HCT116 (cell line): ENCODE measurements around the gene GDPD5. TPM values are rescaled to one million over a fixed set of nuclear protein-coding genes. Genes with fewer than 3 reads are reported as not detected.

ENCODE experiments used
- ATAC-seq: fragments of 200-7000 bp; cut with Tn5 transposase; 2 replicates; pipeline ENCODE4 v1.9.1; 2020; ENCODE audit warnings: mild to moderate bottlenecking, moderate library complexity
- BruUV-seq: library from RNA; stranded (reverse); fragments of 400-500 nt; replicated peaks from 2 replicates; lab custom pipeline; 2021; lab: Mats Ljungman, UMichigan
- CTCF ChIA-PET: fragments of 300-600 bp; sonication (Branson Sonifier 250); formaldehyde crosslinking; loops from one replicate; lab custom pipeline; 2021; ENCODE audit warnings: antibody characterized with exemption; lab: Charles Lee
- POLR2A ChIA-PET: fragments of 300-600, 350-600 bp; sonication (Branson Sonifier 250); formaldehyde crosslinking; loops from one replicate; lab custom pipeline; 2021; ENCODE audit warnings: antibody characterized with exemption; lab: Charles Lee
- RAD21 ChIA-PET, 2 experiments: fragments of 300-600 bp; sonication (Branson Sonifier 250); formaldehyde crosslinking; loops; one replicate each; lab custom pipeline; 2023; ENCODE audit warnings: low total read pairs in 2 of 2; ENCODE audit not compliant: uncharacterized antibody in 2 of 2, unreplicated experiment in 2 of 2, low non-redundant PET in 1 of 2; lab: Charles Lee
- DNase-seq: peaks from one replicate; pipeline ENCODE4 v3.0.0-alpha.2; 2010; ENCODE audit warnings: low read depth, low spot score
- H2AFZ ChIP-seq: fragments of 200-600 bp; shearing (Covaris generic), sonication (generic); 2 replicates; pipeline ENCODE4 v1.6.1; 2017; ENCODE audit warnings: low read depth, mixed run types, mixed read lengths, antibody characterized with exemption, low read length; ENCODE audit not compliant: poor library complexity, severe bottlenecking
- H3K27ac ChIP-seq: 2 replicates; pipeline ENCODE4 v1.5.1; 2012; ENCODE audit warnings: low read depth, low read length
- H3K27me3 ChIP-seq: fragments of 200-600 bp; sonication (generic); 2 replicates; pipeline ENCODE4 v1.6.1; 2016; ENCODE audit warnings: mixed run types, low read length, mixed read lengths; ENCODE audit not compliant: insufficient read depth
- H3K36me3 ChIP-seq, 2 experiments: fragments of 200-500 bp in 1 of 2; fragments of 200-600 bp in 1 of 2; sonication (Bioruptor generic) in 1 of 2; sonication (generic) in 1 of 2; 2 replicates each; pipeline versions ENCODE4 v1.5.1 to v1.6.1; 2014 to 2016; ENCODE audit warnings: low read length in 2 of 2, inconsistent platforms in 1 of 2, mixed read lengths in 1 of 2, mixed run types in 1 of 2; ENCODE audit not compliant: insufficient read depth in 2 of 2, control insufficient read depth in 1 of 2
- H3K4me1 ChIP-seq, 2 experiments: fragments of 200-600 bp in 1 of 2; sonication (generic) in 1 of 2; 2 replicates each; pipeline versions ENCODE4 v1.5.1 to v1.6.1; 2012 to 2017; ENCODE audit warnings: low read length in 2 of 2, inconsistent platforms in 1 of 2, mild to moderate bottlenecking in 1 of 2, mixed read lengths in 1 of 2, mixed run types in 1 of 2, moderate library complexity in 1 of 2; ENCODE audit not compliant: insufficient read depth in 2 of 2, control insufficient read depth in 1 of 2
- H3K4me2 ChIP-seq: fragments of 200-600 bp; sonication (generic); 2 replicates; pipeline ENCODE4 v1.6.1; 2017; ENCODE audit warnings: mixed run types, low read length, mixed read lengths
- H3K4me3 ChIP-seq, 2 experiments: fragments of 200-600 bp in 1 of 2; sonication (generic) in 1 of 2; replicated peaks in 1 of 2; 2 replicates each; pipeline ENCODE4 v1.5.1; 2011 to 2016; ENCODE audit warnings: low read length in 2 of 2, control low read depth in 1 of 2, low read depth in 1 of 2, mild to moderate bottlenecking in 1 of 2, mixed read lengths in 1 of 2, mixed run types in 1 of 2
- H3K79me2 ChIP-seq: fragments of 200-600 bp; sonication (generic); 2 replicates; pipeline ENCODE4 v1.6.1; 2017; ENCODE audit warnings: mild to moderate bottlenecking, mixed run types, low read length, moderate library complexity, mixed read lengths; ENCODE audit not compliant: insufficient read depth
- H3K9ac ChIP-seq: fragments of 200-600 bp; sonication (generic); 2 replicates; pipeline ENCODE4 v1.6.1; 2016; ENCODE audit warnings: low read length, mixed read lengths
- H3K9me2 ChIP-seq: fragments of 200-600 bp; sonication (generic), shearing (Covaris generic); 2 replicates; pipeline ENCODE4 v1.6.1; 2017; ENCODE audit warnings: mixed run types, mild to moderate bottlenecking, moderate library complexity; ENCODE audit not compliant: insufficient read depth
- H3K9me3 ChIP-seq, 2 experiments: fragments of 200-500 bp in 1 of 2; fragments of 200-600 bp in 1 of 2; sonication (Bioruptor generic) in 1 of 2; sonication (generic) in 1 of 2; 2 replicates each; pipeline ENCODE4 v1.6.1; 2014 to 2017; ENCODE audit warnings: low read length in 2 of 2, mixed read lengths in 2 of 2, inconsistent platforms in 1 of 2, low read depth in 1 of 2, mild to moderate bottlenecking in 1 of 2, mixed run types in 1 of 2, moderate library complexity in 1 of 2; ENCODE audit not compliant: control insufficient read depth in 1 of 2, insufficient read depth in 1 of 2
- H4K20me1 ChIP-seq: fragments of 200-600 bp; sonication (generic), shearing (Covaris generic); 2 replicates; pipeline ENCODE4 v1.6.1; 2017; ENCODE audit warnings: mixed run types, mild to moderate bottlenecking, moderate library complexity; ENCODE audit not compliant: insufficient read depth
- CBX3 ChIP-seq: IDR thresholded peaks from 2 replicates; pipeline ENCODE4 v1.6.1; 2012; ENCODE audit warnings: low read depth
- CEBPB ChIP-seq: IDR thresholded peaks from 2 replicates; pipeline ENCODE4 v1.6.1; 2012; ENCODE audit warnings: low read depth
- ELF1 ChIP-seq: IDR thresholded peaks from 2 replicates; pipeline ENCODE4 v1.6.1; 2012; ENCODE audit warnings: low read depth, borderline replicate concordance
- EZH2 ChIP-seq: fragments of 200-600 bp; sonication (generic); IDR thresholded peaks from 2 replicates; pipeline ENCODE4 v1.6.1; 2017; ENCODE audit warnings: antibody characterized with exemption, mixed run types
- EZH2phosphoT487 ChIP-seq: fragments of 200-600 bp; IDR thresholded peaks from 2 replicates; pipeline ENCODE4 v1.6.1; 2018; ENCODE audit warnings: antibody characterized with exemption, borderline replicate concordance
- FOSL1 ChIP-seq: IDR thresholded peaks from 2 replicates; pipeline ENCODE4 v1.6.1; 2012; ENCODE audit warnings: low read depth
- MAX ChIP-seq: IDR thresholded peaks from 2 replicates; pipeline ENCODE4 v1.6.1; 2012
- POLR2A ChIP-seq: IDR thresholded peaks from 2 replicates; pipeline ENCODE4 v1.7.0; 2011; ENCODE audit warnings: borderline replicate concordance; ENCODE audit not compliant: insufficient read depth, insufficient read length; ENCODE audit errors: extremely low read depth
- POLR2AphosphoS5 ChIP-seq: IDR thresholded peaks from 2 replicates; pipeline ENCODE4 v1.6.1; 2011; ENCODE audit warnings: mild to moderate bottlenecking, low read depth, low read length, moderate library complexity
- SIN3A ChIP-seq: IDR thresholded peaks from 2 replicates; pipeline ENCODE4 v1.6.1; 2012; ENCODE audit warnings: low read depth
- SP1 ChIP-seq: IDR thresholded peaks from 2 replicates; pipeline ENCODE4 v1.6.1; 2012; ENCODE audit warnings: low read depth
- SRF ChIP-seq: IDR thresholded peaks from 2 replicates; pipeline ENCODE4 v1.6.1; 2012; ENCODE audit warnings: low read depth
- TCF7L2 ChIP-seq: IDR thresholded peaks from 2 replicates; pipeline ENCODE4 v1.7.0; 2011; ENCODE audit warnings: borderline replicate concordance, inconsistent platforms; ENCODE audit not compliant: insufficient read depth, insufficient read length; ENCODE audit errors: extremely low read depth
- YY1 ChIP-seq: IDR thresholded peaks from 2 replicates; pipeline ENCODE4 v1.6.1; 2011; ENCODE audit warnings: low read length, low read depth, moderate library complexity, mild to moderate bottlenecking; ENCODE audit not compliant: insufficient replicate concordance; ENCODE audit errors: extremely low read depth
- ZFX ChIP-seq: fragments of 450-650 bp; IDR thresholded peaks from 2 replicates; pipeline ENCODE4 v1.6.1; 2017
- ZNF274 ChIP-seq: fragments of 200-500 bp; sonication (Bioruptor generic); IDR thresholded peaks from 2 replicates; pipeline ENCODE4 v1.6.1; 2014; ENCODE audit warnings: mild to moderate bottlenecking, low read depth, low read length, inconsistent platforms
- intact Hi-C: fragments of 100-400 bp; cut with micrococcal nuclease; formaldehyde crosslinking; loops from 2 replicates; pipeline ENCODE4 v1.10.0; 2022
- total RNA-seq: library from RNA; stranded (reverse); gene quantifications from one replicate; pipeline ENCODE4 v1.2.1, GENCODE V29; 2021; ENCODE audit not compliant: unreplicated experiment

GDPD5 gene
- total RNA-seq, 1 experiment from 2014 or later, result 27.5 TPM

GRCh38 chr11:75400146-75400865 is 125.4 kb downstream of the GDPD5 start:
- peaks cover 4 to 36% of the 10 kb centered on the region in 2 experiments; a peak in 3 of 4 replicates for H3K4me1 ChIP-seq
- no TSS peak for BruUV-seq
- no peaks in the 10 kb centered on the region for H3K9me2 ChIP-seq
- ChIA-PET CTCF (interaction anchor here (0.7 to 1.4 kb wide), 3 partner anchors 15 to 131 kb away, joined by 3 to 6 read pairs (median 4); no protein-coding TSS in a partner anchor), POLR2A (interaction anchor here (0.8 to 1.7 kb wide), 3 partner anchors 12 to 74 kb away, joined by 3 to 5 read pairs (median 4); no protein-coding TSS in a partner anchor), RAD21 (no interaction called here)
- ATAC-seq (peak; percentile 16; the same call in 1 of the 2 replicates), DNase-seq (no peak)
- peaks cover 48% of the 10 kb centered on the region; the same call in 1 of the 2 replicates for H4K20me1 ChIP-seq
- no peaks in the 10 kb centered on the region for H3K9me3 ChIP-seq
- intact Hi-C loops, result no loop called here
- peak overlapping the region; percentile 95 for H3K27ac ChIP-seq
- H3K9ac ChIP-seq, result peak overlapping the region; percentile 94
- no peak for TF ChIP-seq ZFX
- TF ChIP-seq EZH2phosphoT487, result no peak
- no peak for TF ChIP-seq CBX3
- TF ChIP-seq SRF, result 0 out of 2 replicates have a peak, but pooled peaks have one; percentile 5
- peak; percentile 41; the same call in 1 of the 2 replicates for TF ChIP-seq POLR2AphosphoS5
- no peak for TF ChIP-seq ELF1
- peak overlapping the region; percentile 100 for H3K4me3 ChIP-seq
- H3K4me2 ChIP-seq, result peak overlapping the region; percentile 96
- H2AFZ ChIP-seq, result no peak overlapping the region
- peaks cover 61% of the 10 kb centered on the region for H3K79me2 ChIP-seq
- H3K27me3 ChIP-seq, result no peaks in the 10 kb centered on the region
- H3K36me3 ChIP-seq, result peaks cover 44 to 57% of the 10 kb centered on the region in 2 experiments

GRCh38 chr11:75399344-75400145 is 126.2 kb downstream of the GDPD5 start, which contains the start of gene RPS3:
Gene RPS3, plus strand, starts transcription at chr11:75399518. Its CDS starts 30 bp downstream, at chr11:75399548.
- TSS peak; percentile 45 for BruUV-seq
- intact Hi-C loops, result no loop called here
- POLR2A ChIA-PET, result interaction anchor here (1.7 kb wide), 1 partner anchor 11 kb away, joined by 5 read pairs; no protein-coding TSS in a partner anchor
- Histone ChIP-seq H3K4me1 (peaks cover 4 to 36% of the 10 kb centered on the region in 2 experiments; a peak in 3 of 4 replicates), H3K27me3 (no peaks in the 10 kb centered on the region), H3K27ac (peak within 1 kb of the TSS; percentile 95), H3K79me2 (peaks cover 53% of the 10 kb centered on the region), H3K4me3 (peak within 1 kb of the TSS; percentile 100), H3K9me2 (no peaks in the 10 kb centered on the region), H4K20me1 (peaks cover 42% of the 10 kb centered on the region; the same call in 1 of the 2 replicates), H2AFZ (no peak within 1 kb of the TSS), H3K9me3 (no peaks in the 10 kb centered on the region), H3K9ac (peak within 1 kb of the TSS; percentile 94), H3K36me3 (peaks cover 38 to 49% of the 10 kb centered on the region in 2 experiments), H3K4me2 (peak within 1 kb of the TSS; percentile 96)
- CTCF ChIA-PET, result interaction anchor here (0.7 to 1.4 kb wide), 3 partner anchors 15 to 132 kb away, joined by 3 to 6 read pairs (median 4); no protein-coding TSS in a partner anchor
- peak; percentile 81 for DNase-seq
- peak; percentile 68 for TF ChIP-seq TCF7L2
- TF ChIP-seq ZNF274, result no peak
- peak; percentile 92 for TF ChIP-seq YY1
- no peak for TF ChIP-seq EZH2
- TF ChIP-seq SRF, result peak; percentile 92
- TF ChIP-seq ZFX, result peak; percentile 94
- TF ChIP-seq SIN3A, result peak; percentile 81
- TF ChIP-seq POLR2AphosphoS5, result peak; percentile 99
- no peak for TF ChIP-seq FOSL1
- peak; percentile 98 for TF ChIP-seq POLR2A
- TF ChIP-seq SP1, result peak; percentile 75
- no peak for TF ChIP-seq CBX3
- TF ChIP-seq MAX, result peak; percentile 95
- peak; percentile 93; the same call in 1 of the 2 replicates for TF ChIP-seq ELF1
- TF ChIP-seq CEBPB, result no peak
- peak; percentile 86 for ATAC-seq
- RAD21 ChIA-PET, result interaction anchor here in 1 of 2 experiments (0.6 kb wide), 1 partner anchor 135 kb away, joined by 3 read pairs; no protein-coding TSS in a partner anchor
